Breast epithelium (tissue), 3 donors: ENCODE results near the gene PRKG1.

Experiments
- CTCF ChIP-seq, 3 donors: fragments of 450-650 bp; IDR thresholded peaks; one replicate each; pipeline ENCODE4 v1.5.1; 2016 to 2017; ENCODE audit warnings: antibody characterized with exemption in 3 of 3, mild to moderate bottlenecking in 3 of 3, moderate library complexity in 3 of 3
- POLR2A ChIP-seq: fragments of 450-650 bp; IDR thresholded peaks from one replicate; pipeline ENCODE4 v1.6.1; 2016; ENCODE audit warnings: antibody characterized with exemption, mild to moderate bottlenecking, moderate library complexity
- POLR2AphosphoS5 ChIP-seq, 3 donors: sonication (generic); formaldehyde crosslinking; IDR thresholded peaks; one replicate each; pipeline ENCODE4 v1.6.1; 2017; ENCODE audit warnings: antibody characterized with exemption in 3 of 3

- no peak for TF ChIP-seq CTCF (IDR thresholded peaks at IDR 0.05)
- no peak for TF ChIP-seq POLR2A
- no peak for TF ChIP-seq POLR2AphosphoS5 (IDR thresholded peaks at IDR 0.05)
These were observed 25.5 kb upstream of the PRKG1 start for GRCh38 chr10:51048792-51049191.
